OCI-LY1 (cell line): ENCODE results near the gene CFAP251.

Experiments
- H2AFZ ChIP-seq: fragments of 200-600 bp; sonication (generic), shearing (Covaris generic); 2 replicates; pipeline ENCODE4 v1.6.0; 2014; ENCODE audit warnings: antibody characterized with exemption, mild to moderate bottlenecking, low read length
- H3F3A ChIP-seq: fragments of 200-600 bp; sonication (generic), shearing (Covaris generic); 2 replicates; pipeline ENCODE4 v1.6.0; 2014; ENCODE audit warnings: mild to moderate bottlenecking, antibody characterized with exemption, low read length, moderate library complexity; ENCODE audit not compliant: insufficient read depth
- H3K27ac ChIP-seq: fragments of 200-600 bp; sonication (generic); 2 replicates; pipeline ENCODE4 v1.5.1; 2014; ENCODE audit warnings: low read length, mixed run types, mild to moderate bottlenecking, low read depth; ENCODE audit not compliant: poor library complexity, severe bottlenecking
- H3K27me3 ChIP-seq: fragments of 200-600 bp; sonication (generic); 2 replicates; pipeline ENCODE4 v1.6.0; 2014; ENCODE audit warnings: antibody characterized with exemption, mild to moderate bottlenecking, low read length, moderate library complexity; ENCODE audit not compliant: insufficient read depth
- H3K36me3 ChIP-seq: fragments of 200-600 bp; sonication (generic); 2 replicates; pipeline ENCODE4 v1.6.1; 2014; ENCODE audit warnings: mild to moderate bottlenecking, antibody characterized with exemption, low read length, moderate library complexity, mixed read lengths; ENCODE audit not compliant: insufficient read depth
- H3K4me1 ChIP-seq: fragments of 200-600 bp; sonication (generic); 2 replicates; pipeline ENCODE4 v1.5.1; 2014; ENCODE audit warnings: mild to moderate bottlenecking, low read length, moderate library complexity; ENCODE audit not compliant: insufficient read depth, severe bottlenecking
- H3K4me2 ChIP-seq: fragments of 200-600 bp; sonication (generic), shearing (Covaris generic); 2 replicates; pipeline ENCODE4 v1.6.1; 2014; ENCODE audit warnings: low read length
- H3K4me3 ChIP-seq: fragments of 200-600 bp; sonication (generic); 2 replicates; pipeline ENCODE4 v1.5.1; 2014; ENCODE audit warnings: low read length, low read depth, mild to moderate bottlenecking, mixed read lengths; ENCODE audit not compliant: poor library complexity, severe bottlenecking
- H3K79me2 ChIP-seq: fragments of 200-600 bp; shearing (Covaris generic); 2 replicates; pipeline ENCODE4 v1.6.1; 2016; ENCODE audit warnings: mixed run types, low read length, mixed read lengths; ENCODE audit not compliant: insufficient read depth
- H3K9ac ChIP-seq: fragments of 200-600 bp; sonication (generic), shearing (Covaris generic); 2 replicates; pipeline ENCODE4 v1.6.1; 2014; ENCODE audit warnings: mild to moderate bottlenecking, low read length, mixed read lengths
- H3K9me2 ChIP-seq: fragments of 200-600 bp; sonication (generic), shearing (Covaris generic); 2 replicates; pipeline ENCODE4 v1.6.1; 2014; ENCODE audit warnings: low read depth, mild to moderate bottlenecking, low read length, mixed read lengths
- H3K9me3 ChIP-seq: fragments of 200-600 bp; shearing (Covaris generic); 2 replicates; pipeline ENCODE4 v1.6.1; 2014; ENCODE audit warnings: low read length, mixed read lengths
- H4K20me1 ChIP-seq: fragments of 200-600 bp; sonication (generic), shearing (Covaris generic); 2 replicates; pipeline ENCODE4 v1.6.0; 2016; ENCODE audit warnings: mild to moderate bottlenecking, low read length; ENCODE audit not compliant: insufficient read depth
- CTCF ChIP-seq: fragments of 200-600 bp; sonication (generic), shearing (Covaris generic); IDR thresholded peaks from 2 replicates; pipeline ENCODE4 v1.5.1; 2017; ENCODE audit warnings: mild to moderate bottlenecking, antibody characterized with exemption, low read length, moderate library complexity, mixed read lengths
- EZH2 ChIP-seq: fragments of 200-600 bp; sonication (generic), shearing (Covaris generic); IDR thresholded peaks from 2 replicates; pipeline ENCODE4 v1.8.0; 2017; ENCODE audit warnings: borderline replicate concordance, mixed run types, mild to moderate bottlenecking, antibody characterized with exemption, low read length, moderate library complexity, mixed read lengths

CFAP251 gene

GRCh38 chr12:122029620-122030423, 111.4 kb downstream of the CFAP251 start:
- Histone ChIP-seq H3K4me3 (peak overlapping the region; percentile 25), H3K9me3 (no peaks in the 10 kb centered on the region), H3K27ac (peak overlapping the region; percentile 97), H3K9me2 (no peaks in the 10 kb centered on the region), H3F3A (no peaks in the 10 kb centered on the region), H2AFZ (no peak overlapping the region), H3K4me2 (peak overlapping the region; percentile 59), H3K27me3 (no peaks in the 10 kb centered on the region), H3K36me3 (peaks cover 36% of the 10 kb centered on the region), H4K20me1 (no peaks in the 10 kb centered on the region), H3K4me1 (peaks cover 82% of the 10 kb centered on the region), H3K79me2 (peaks cover 37% of the 10 kb centered on the region), H3K9ac (peak overlapping the region; percentile 62)
- TF ChIP-seq CTCF (no peak), EZH2 (no peak)

GRCh38 chr12:122030424-122031035, 112.1 kb downstream of the CFAP251 start:
- Histone ChIP-seq H3K36me3 (peaks cover 43% of the 10 kb centered on the region), H3K27ac (peak overlapping the region; percentile 97), H3K9me3 (no peaks in the 10 kb centered on the region), H3K9me2 (no peaks in the 10 kb centered on the region), H3K4me1 (peaks cover 75% of the 10 kb centered on the region), H4K20me1 (no peaks in the 10 kb centered on the region), H3K4me3 (peak overlapping the region; percentile 25), H3F3A (no peaks in the 10 kb centered on the region), H3K4me2 (peak overlapping the region; percentile 59), H2AFZ (no peak overlapping the region), H3K9ac (no peak overlapping the region; the same call in 1 of the 2 replicates), H3K79me2 (peaks cover 33% of the 10 kb centered on the region; the same call in 1 of the 2 replicates), H3K27me3 (no peaks in the 10 kb centered on the region)
- TF ChIP-seq CTCF (no peak), EZH2 (no peak)

GRCh38 chr12:122031342-122032216, 113.2 kb downstream of the CFAP251 start:
- Histone ChIP-seq H3K9ac (no peak overlapping the region; the same call in 1 of the 2 replicates), H3K4me2 (peak overlapping the region; percentile 45), H3K4me3 (peak overlapping the region; percentile 13), H3K36me3 (peaks cover 53% of the 10 kb centered on the region), H3K79me2 (peaks cover 28% of the 10 kb centered on the region; the same call in 1 of the 2 replicates), H3K4me1 (peaks cover 64% of the 10 kb centered on the region), H3K9me2 (no peaks in the 10 kb centered on the region), H3K9me3 (no peaks in the 10 kb centered on the region), H3K27ac (peak overlapping the region; percentile 97), H3F3A (no peaks in the 10 kb centered on the region), H3K27me3 (no peaks in the 10 kb centered on the region), H2AFZ (no peak overlapping the region), H4K20me1 (no peaks in the 10 kb centered on the region)
- TF ChIP-seq CTCF (peak; percentile 63), EZH2 (no peak)
